ENCODE data around the gene HYCC1.

GRCh38 chr7:23014681-23015080, 751 bp upstream of the HYCC1 start:
- TF ChIP-seq CTCF (IDR thresholded peaks at IDR 0.05): no peak
- no peak for TF ChIP-seq POLR2A (IDR thresholded peaks at IDR 0.05)
- TF ChIP-seq POLR2AphosphoS5 (IDR thresholded peaks at IDR 0.05): no peak
- no peak for TF ChIP-seq EP300 (IDR thresholded peaks at IDR 0.05; ENCODE audit: low read depth)

Measured in transverse colon (tissue), 4 donors.